ENCODE measurements around the gene DDX6. TPM values are rescaled to one million over a fixed set of nuclear protein-coding genes. Genes with fewer than 3 reads are reported as not detected.

Gene DDX6
- total RNA-seq, 2 donors from 2014 or later, result 71.9 to 124 TPM

DNA sequence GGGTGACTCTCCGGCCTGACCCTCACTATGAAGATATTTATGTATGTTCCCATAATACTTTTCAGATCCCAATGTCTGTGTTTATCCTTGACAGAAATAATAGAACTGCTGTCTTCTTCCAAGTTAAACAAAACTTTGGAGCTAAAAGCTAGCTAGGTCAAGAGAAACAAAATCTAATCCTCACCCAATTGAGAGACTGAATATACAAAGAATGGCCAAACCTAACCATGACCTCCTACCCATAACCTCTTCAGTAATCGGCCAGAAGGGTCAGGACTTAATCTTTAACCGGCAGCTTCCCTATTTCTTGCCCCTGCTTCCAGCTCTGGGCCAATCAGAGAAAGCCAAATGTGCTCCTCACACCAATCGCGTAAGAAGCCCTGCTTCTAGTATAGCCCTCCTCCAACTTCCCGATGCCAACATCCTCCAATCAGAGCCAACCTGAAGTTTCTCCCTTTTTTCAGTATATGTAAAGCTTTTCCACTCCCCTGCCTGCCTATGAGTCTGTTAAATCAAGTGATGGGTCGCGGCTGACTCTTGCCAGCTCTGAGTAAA is 1.7 kb upstream of the DDX6 start:
- no peaks in the 10 kb centered on the region for H3K36me3 ChIP-seq
- no peaks in the 10 kb centered on the region for H3K9me3 ChIP-seq
- H3K4me3 ChIP-seq, result peak overlapping the region; percentile 63 to 90
- H3K27ac ChIP-seq, result peak overlapping the region; percentile 98 to 100
- H3K27me3 ChIP-seq, result no peaks in the 10 kb centered on the region
- TF ChIP-seq, protein P1, sequence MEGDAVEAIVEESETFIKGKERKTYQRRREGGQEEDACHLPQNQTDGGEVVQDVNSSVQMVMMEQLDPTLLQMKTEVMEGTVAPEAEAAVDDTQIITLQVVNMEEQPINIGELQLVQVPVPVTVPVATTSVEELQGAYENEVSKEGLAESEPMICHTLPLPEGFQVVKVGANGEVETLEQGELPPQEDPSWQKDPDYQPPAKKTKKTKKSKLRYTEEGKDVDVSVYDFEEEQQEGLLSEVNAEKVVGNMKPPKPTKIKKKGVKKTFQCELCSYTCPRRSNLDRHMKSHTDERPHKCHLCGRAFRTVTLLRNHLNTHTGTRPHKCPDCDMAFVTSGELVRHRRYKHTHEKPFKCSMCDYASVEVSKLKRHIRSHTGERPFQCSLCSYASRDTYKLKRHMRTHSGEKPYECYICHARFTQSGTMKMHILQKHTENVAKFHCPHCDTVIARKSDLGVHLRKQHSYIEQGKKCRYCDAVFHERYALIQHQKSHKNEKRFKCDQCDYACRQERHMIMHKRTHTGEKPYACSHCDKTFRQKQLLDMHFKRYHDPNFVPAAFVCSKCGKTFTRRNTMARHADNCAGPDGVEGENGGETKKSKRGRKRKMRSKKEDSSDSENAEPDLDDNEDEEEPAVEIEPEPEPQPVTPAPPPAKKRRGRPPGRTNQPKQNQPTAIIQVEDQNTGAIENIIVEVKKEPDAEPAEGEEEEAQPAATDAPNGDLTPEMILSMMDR (IDR thresholded peaks at IDR 0.05), result no peak
- peak; percentile 86 for DNase-seq (ENCODE audit: low spot score)
- peaks cover 0 to 30% of the 10 kb centered on the region in 2 donors for H3K4me1 ChIP-seq

DNA sequence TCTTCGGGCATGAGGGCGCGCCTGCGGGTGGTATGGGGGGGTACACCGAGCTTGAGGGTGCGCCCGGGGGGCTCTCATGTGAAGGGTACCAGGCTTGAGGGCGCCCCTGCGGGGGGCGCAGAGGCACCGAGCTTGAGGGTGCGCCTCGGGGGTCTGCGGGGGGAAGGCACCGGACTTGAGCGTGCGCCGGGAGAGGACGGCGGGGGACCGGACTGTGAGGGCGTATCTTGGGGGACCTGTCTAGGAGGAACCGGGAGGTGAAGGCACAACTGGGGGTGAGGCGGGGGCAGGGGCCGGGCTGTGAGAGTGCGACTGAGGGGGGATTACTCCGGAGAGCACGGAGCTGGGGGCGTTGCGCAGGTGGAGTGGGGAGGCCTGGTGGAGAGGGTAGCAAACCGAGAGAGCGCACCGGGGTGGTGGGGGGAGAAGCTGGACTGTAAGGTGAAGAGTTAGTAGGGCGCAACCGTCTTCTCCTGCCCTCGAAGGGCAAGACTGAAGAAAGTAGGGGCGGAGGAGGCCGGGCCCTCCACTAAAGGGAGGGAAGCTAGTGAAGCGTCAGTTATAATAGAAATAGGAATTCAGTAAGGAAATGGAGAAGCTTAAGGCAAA is 1.1 kb upstream of the DDX6 start:
- DNase-seq (ENCODE audit: low spot score), result no peak
- TF ChIP-seq, protein P1 (IDR thresholded peaks at IDR 0.05), result no peak
- Histone ChIP-seq H3K4me1 (peaks cover 0 to 30% of the 10 kb centered on the region in 2 donors), H3K9me3 (no peaks in the 10 kb centered on the region), H3K36me3 (no peaks in the 10 kb centered on the region), H3K27me3 (no peaks in the 10 kb centered on the region), H3K27ac (peak overlapping the region; percentile 98 to 100), H3K4me3 (peak overlapping the region; percentile 63 to 90)

DNA sequence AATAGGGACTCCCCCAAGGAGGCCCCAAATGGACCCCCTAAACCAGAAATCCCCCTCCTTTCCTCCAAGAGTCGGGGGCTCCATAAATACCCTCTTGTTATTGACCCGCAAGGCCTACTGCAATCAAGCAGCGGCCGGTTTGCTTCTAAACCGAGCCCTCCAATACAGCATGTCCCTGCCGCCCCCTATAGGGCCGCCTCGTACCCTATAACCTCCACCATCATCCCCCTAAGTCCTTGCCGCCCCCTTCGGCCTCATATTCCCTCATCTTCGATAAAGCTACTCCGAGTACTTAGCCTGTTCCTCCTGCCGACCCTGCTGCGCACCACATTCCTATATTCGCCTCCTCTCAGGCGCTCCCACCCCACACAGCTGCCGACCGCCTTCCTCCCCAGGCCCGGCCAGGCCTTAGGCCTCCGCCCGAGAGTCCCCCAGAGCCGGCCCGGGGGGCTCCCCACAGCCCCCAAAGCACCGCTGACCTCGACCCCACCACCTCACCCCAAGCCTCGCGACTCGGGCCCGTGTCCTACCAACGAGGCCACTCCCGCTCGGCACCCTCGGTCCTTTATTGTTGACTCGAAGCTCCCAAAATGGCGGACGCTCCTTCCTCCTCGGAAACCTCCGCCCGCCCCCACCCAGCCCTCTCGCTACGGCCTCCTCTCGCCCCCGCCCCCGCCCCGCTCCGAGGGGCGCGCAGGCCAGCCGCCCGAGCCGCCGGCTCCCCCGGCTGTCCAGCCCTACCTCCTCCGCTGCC is 430 bp downstream of the DDX6 start:
- peak overlapping the region; percentile 63 to 90 for H3K4me3 ChIP-seq
- no peaks in the 10 kb centered on the region for H3K27me3 ChIP-seq
- H3K36me3 ChIP-seq, result no peaks in the 10 kb centered on the region
- DNase-seq (ENCODE audit: low spot score), result no peak
- TF ChIP-seq, protein P1 (IDR thresholded peaks at IDR 0.05), result peak in 1 of 2 donors; percentile 60
- H3K4me1 ChIP-seq, result peaks cover 0 to 45% of the 10 kb centered on the region in 2 donors
- peak overlapping the region; percentile 98 to 100 for H3K27ac ChIP-seq
- H3K9me3 ChIP-seq, result no peaks in the 10 kb centered on the region

DNA sequence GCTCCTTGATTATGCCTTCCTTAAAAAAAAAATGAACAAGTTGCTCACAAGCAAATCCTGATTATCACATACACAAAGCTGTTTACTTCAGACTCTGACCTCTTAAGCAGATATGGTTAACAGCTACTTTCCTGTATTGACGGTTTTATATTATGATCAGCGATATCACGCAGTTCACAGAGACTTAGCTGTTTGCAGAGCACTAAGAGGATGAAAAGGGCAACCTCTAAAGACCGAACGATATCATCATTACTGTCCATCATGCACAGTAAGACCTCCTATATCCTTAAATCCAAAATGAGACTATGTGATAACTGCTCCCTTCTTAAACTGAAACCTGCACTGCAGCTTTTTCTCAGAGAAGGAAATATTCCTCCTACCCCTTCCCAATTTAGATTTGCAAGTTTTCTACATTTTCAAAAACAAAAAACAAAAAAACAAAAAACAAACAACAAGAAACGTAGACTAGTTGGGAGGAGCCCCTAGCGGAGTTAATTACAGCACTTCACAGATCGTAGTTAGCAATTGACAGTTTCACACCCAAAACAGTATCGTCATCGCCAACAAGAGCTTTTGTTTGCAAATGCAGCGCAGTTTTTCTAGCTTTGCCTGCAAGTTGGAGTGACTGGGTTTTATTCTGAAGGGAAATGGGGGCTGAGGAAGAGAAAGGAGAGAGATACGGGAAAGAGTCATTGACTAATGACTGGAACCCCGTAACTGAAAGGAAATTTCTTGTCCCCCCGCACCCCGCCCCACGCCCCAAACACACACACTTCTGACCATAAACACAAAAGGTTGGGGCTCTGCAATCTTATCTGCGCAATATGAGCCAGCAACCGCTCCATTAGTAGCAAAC is 1.2 kb downstream of the DDX6 start:
- TF ChIP-seq, protein P1 (IDR thresholded peaks at IDR 0.05), result no peak
- Histone ChIP-seq H3K4me1 (peaks cover 0 to 53% of the 10 kb centered on the region in 2 donors), H3K9me3 (no peaks in the 10 kb centered on the region), H3K27ac (peak overlapping the region; percentile 98 to 100), H3K36me3 (peaks cover 5% of the 10 kb centered on the region), H3K27me3 (no peaks in the 10 kb centered on the region), H3K4me3 (peak overlapping the region; percentile 63 to 90)
- DNase-seq (ENCODE audit: low spot score), result no peak

DNA sequence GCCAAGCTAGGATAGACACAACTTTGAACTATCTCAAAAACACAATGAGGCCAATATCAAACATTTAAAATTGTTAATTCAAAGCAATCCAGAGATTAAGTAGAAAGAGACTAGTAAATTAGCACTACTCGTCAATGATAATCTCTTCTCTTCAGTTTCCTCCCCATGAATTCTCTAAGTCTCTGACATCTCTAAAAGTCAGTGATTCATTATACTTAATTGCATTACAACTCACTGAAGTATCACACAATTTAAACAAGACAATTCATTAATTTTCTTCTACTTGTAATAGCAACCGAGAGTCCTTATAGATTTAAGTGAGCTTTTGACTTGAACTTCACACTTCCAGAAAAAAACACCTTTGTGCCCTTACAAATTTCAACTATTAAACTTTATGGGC is 4.3 kb downstream of the DDX6 start:
- Histone ChIP-seq H3K4me1 (peaks cover 0 to 56% of the 10 kb centered on the region in 2 donors), H3K9me3 (no peaks in the 10 kb centered on the region), H3K4me3 (no peak overlapping the region), H3K27me3 (no peaks in the 10 kb centered on the region), H3K27ac (peak overlapping the region in 1 of 2 donors; percentile 10), H3K36me3 (peaks cover 28% of the 10 kb centered on the region)
- TF ChIP-seq, protein P1 (IDR thresholded peaks at IDR 0.05), result no peak
- DNase-seq (ENCODE audit: low spot score), result no peak

Measured in right atrium auricular region (tissue), 2 donors.